Measurements from ENCODE around the gene GGTLC1.
"Not testable (repeated sequence)": the region's sequence is repeated elsewhere in the genome, so short reads cannot be mapped to it uniquely, and the experiment has no call there.

The GGTLC1 gene

DNA sequence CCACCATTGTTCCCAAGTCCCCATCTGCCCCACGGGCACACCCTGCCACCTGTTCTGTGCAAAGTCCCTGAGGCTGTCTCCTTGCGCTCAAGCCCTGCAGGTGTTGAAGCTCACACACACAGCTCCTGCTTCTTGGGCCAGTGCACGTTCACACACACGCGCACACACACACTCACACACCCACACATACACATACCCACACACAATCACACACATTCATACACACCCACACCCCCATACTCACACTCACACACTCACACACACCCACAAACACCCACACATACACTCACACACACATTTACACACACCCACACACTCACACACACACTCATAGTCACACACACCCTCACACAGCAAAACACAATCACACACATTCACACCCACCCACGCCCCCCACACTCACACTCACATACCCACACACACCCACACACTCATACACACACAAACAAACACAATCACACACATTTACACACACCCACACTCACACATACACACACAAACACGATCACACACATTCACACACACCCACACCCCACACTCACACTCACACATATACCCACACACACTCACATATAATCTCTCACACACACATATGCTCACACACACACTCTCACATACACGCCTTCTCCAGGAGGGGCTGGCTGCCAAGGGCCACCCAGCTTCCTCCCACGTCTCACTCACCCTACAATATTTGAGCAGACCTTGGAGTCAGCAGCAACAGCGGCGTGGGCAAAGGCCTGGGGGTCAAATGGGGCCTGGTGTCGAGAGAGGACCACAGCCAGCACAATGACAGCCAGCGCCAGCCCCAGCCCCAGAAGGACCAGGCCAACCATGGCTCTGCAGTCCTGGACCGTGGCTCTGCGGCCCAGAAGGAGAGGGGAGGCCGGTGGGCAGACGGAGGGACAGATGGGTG, 8.4 kb downstream of the GGTLC1 start:
- not testable (repeated sequence) for H3K9me3 ChIP-seq (replicated peaks; ENCODE audit: low read length); H3K36me3 ChIP-seq (ENCODE audit: insufficient read depth, low read length); H3K9ac ChIP-seq (ENCODE audit: low read depth, low read length); H3K27me3 ChIP-seq (ENCODE audit: control insufficient read depth, insufficient read depth, low read length); H3K4me2 ChIP-seq (ENCODE audit: low read length); H3K4me1 ChIP-seq (ENCODE audit: control insufficient read depth, insufficient read depth, low read length); H3K4me3 ChIP-seq (ENCODE audit: low read length)

DNA sequence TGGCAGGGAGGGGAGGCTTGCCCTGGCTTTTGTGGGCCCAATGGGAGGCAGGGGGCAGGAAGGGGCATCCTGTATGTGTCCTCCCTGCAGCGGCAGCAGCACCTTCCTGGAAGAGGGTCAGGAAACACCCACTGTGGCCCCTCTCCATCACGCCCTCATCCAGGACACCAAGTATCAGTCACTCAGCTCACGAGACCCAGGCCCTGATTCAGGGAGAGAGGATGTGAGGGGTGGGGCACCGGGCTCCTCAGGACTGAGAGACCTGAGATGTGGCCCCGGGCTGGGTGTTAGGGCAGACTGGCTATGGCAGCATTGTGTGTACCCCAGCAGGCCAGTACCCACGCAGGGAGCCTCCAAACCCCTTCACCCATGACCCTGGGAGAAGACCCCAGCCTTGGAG, 9.2 kb downstream of the GGTLC1 start:
- not testable (repeated sequence) for H3K36me3 ChIP-seq (ENCODE audit: insufficient read depth, low read length); H3K4me1 ChIP-seq (ENCODE audit: control insufficient read depth, insufficient read depth, low read length); H3K9ac ChIP-seq (ENCODE audit: low read depth, low read length); H3K9me3 ChIP-seq (replicated peaks; ENCODE audit: low read length); H3K4me3 ChIP-seq (ENCODE audit: low read length); H3K27me3 ChIP-seq (ENCODE audit: control insufficient read depth, insufficient read depth, low read length); H3K4me2 ChIP-seq (ENCODE audit: low read length)

DNA sequence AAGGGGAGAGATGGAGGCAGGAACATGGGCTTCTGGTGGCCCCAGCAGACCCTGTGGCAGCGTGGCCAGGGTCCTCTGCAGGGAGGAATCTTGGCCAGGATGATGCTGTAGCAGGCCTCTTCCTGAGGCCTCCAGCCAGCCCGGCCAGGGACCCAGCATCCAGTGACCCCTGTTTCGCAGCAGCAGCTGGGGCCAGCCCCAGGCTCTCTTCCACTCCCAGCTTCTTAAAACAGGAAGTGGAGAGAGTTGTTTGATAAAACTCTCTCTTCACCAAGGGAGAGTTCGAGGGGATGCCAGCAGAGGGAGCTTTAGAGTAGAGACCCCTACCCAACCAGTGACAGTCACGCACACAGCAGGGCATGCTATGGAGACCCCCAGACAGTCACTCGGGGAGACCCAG, 10.1 kb downstream of the GGTLC1 start:
- not testable (repeated sequence) for H3K9me3 ChIP-seq (replicated peaks; ENCODE audit: low read length); H3K27me3 ChIP-seq (ENCODE audit: control insufficient read depth, insufficient read depth, low read length); H3K4me2 ChIP-seq (ENCODE audit: low read length); H3K36me3 ChIP-seq (ENCODE audit: insufficient read depth, low read length); H3K9ac ChIP-seq (ENCODE audit: low read depth, low read length); H3K4me3 ChIP-seq (ENCODE audit: low read length); H3K4me1 ChIP-seq (ENCODE audit: control insufficient read depth, insufficient read depth, low read length)

DNA sequence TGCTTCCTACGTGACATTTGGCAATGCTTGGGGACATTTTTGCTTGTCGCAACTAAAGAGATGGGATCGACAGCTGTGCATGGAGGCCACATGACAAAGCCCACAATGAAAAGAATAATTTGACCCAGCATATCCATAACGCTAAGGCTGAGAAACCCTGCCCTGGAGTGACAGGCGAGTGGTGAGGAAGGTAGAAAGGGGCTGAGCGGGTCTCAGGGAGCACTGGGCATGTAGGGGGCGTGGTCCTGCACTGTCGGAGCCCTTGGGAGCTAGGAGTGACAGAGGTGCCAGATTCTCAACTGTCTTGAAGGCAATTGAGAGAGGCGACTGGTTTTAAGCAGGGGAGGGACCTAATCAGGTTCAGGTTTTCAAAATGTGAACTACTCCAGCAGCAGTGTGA, 13.6 kb downstream of the GGTLC1 start:
- Histone ChIP-seq H3K4me3 (ENCODE audit: low read length) (no peak overlapping the region), H3K4me2 (ENCODE audit: low read length) (no peak overlapping the region), H3K9me3 (replicated peaks; ENCODE audit: low read length) (no peaks in the 10 kb centered on the region), H3K36me3 (ENCODE audit: insufficient read depth, low read length) (no peaks in the 10 kb centered on the region), H3K4me1 (ENCODE audit: control insufficient read depth, insufficient read depth, low read length) (no peaks in the 10 kb centered on the region), H3K9ac (ENCODE audit: low read depth, low read length) (no peak overlapping the region), H3K27me3 (ENCODE audit: control insufficient read depth, insufficient read depth, low read length) (no peaks in the 10 kb centered on the region)

DNA sequence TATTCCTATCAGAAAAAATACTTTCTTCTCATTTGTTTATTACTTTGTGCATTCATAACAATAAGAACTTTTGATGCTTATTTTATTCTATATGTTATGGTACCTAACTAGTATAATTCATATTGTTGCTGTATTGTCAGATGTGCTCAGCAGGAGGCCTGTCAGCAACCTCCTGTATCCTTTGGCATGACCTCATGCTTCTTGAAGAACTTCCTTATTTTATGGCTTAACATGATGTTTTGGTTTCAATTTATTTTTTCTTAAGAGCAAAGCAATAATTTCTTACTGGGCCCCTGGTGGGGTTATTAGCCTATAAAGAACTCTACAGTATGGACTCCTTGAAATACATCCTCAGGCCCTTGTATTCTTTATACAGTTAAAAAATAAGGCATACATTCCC, 17.3 kb downstream of the GGTLC1 start:
- Histone ChIP-seq H3K36me3 (ENCODE audit: insufficient read depth, low read length) (no peaks in the 10 kb centered on the region), H3K9me3 (replicated peaks; ENCODE audit: low read length) (no peaks in the 10 kb centered on the region), H3K4me3 (ENCODE audit: low read length) (no peak overlapping the region), H3K4me2 (ENCODE audit: low read length) (no peak overlapping the region), H3K4me1 (ENCODE audit: control insufficient read depth, insufficient read depth, low read length) (no peaks in the 10 kb centered on the region), H3K27me3 (ENCODE audit: control insufficient read depth, insufficient read depth, low read length) (no peaks in the 10 kb centered on the region), H3K9ac (ENCODE audit: low read depth, low read length) (no peak overlapping the region)

DNA sequence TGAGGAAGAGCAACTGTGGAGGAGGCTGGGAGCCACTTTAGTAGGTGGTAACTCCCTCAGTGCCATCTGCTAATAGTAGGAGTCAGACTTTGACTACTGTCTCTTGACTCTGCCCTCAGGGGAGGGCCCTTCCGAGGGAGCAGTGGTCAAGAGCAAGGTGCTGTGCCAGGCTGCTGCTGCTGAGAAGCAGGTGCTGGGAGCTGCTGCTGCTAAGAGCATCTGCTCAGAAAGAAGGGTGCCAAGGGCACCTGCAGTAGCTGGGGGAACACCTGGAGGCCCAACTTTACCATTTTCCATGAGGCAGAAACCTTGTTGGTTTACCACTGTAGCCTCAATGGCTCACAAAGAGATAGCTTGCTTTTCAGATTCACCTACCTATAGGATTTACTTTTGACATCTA, 18.5 kb downstream of the GGTLC1 start:
- Histone ChIP-seq H3K9me3 (replicated peaks; ENCODE audit: low read length) (no peaks in the 10 kb centered on the region), H3K27me3 (ENCODE audit: control insufficient read depth, insufficient read depth, low read length) (no peaks in the 10 kb centered on the region)

DNA sequence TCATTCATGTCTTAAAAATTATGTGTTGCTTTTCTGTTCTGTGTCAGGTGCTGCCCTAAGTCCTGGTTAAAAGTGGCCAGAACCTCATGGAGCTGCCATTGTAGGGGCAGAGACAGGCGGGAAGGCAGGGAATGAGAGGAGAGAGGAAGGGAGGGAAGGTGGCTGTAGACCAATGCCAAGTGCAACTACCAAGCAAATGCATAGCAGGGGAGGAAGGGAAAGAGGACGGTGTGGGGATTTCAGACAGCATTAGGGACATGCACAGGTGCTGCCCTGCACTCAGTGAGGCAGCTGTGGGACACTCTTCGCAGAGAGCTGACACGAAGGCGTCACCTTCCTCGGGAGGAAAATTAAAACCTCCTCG, 21.0 kb downstream of the GGTLC1 start:
- no peak overlapping the region for H3K4me3 ChIP-seq (ENCODE audit: low read length)
- no peaks in the 10 kb centered on the region for H3K4me1 ChIP-seq (ENCODE audit: control insufficient read depth, insufficient read depth, low read length)
- H3K9me3 ChIP-seq (replicated peaks; ENCODE audit: low read length): no peaks in the 10 kb centered on the region
- H3K9ac ChIP-seq (ENCODE audit: low read depth, low read length): no peak overlapping the region
- no peak overlapping the region for H3K4me2 ChIP-seq (ENCODE audit: low read length)
- no peaks in the 10 kb centered on the region for H3K27me3 ChIP-seq (ENCODE audit: control insufficient read depth, insufficient read depth, low read length)
- H3K36me3 ChIP-seq (ENCODE audit: insufficient read depth, low read length): no peaks in the 10 kb centered on the region

More for the DNA sequence above, 18.5 kb downstream of the GGTLC1 start:
- H3K9ac ChIP-seq (ENCODE audit: low read depth, low read length): no peak overlapping the region
- no peaks in the 10 kb centered on the region for H3K36me3 ChIP-seq (ENCODE audit: insufficient read depth, low read length)
- no peaks in the 10 kb centered on the region for H3K4me1 ChIP-seq (ENCODE audit: control insufficient read depth, insufficient read depth, low read length)
- H3K4me3 ChIP-seq (ENCODE audit: low read length): no peak overlapping the region
- no peak overlapping the region for H3K4me2 ChIP-seq (ENCODE audit: low read length)

DNA sequence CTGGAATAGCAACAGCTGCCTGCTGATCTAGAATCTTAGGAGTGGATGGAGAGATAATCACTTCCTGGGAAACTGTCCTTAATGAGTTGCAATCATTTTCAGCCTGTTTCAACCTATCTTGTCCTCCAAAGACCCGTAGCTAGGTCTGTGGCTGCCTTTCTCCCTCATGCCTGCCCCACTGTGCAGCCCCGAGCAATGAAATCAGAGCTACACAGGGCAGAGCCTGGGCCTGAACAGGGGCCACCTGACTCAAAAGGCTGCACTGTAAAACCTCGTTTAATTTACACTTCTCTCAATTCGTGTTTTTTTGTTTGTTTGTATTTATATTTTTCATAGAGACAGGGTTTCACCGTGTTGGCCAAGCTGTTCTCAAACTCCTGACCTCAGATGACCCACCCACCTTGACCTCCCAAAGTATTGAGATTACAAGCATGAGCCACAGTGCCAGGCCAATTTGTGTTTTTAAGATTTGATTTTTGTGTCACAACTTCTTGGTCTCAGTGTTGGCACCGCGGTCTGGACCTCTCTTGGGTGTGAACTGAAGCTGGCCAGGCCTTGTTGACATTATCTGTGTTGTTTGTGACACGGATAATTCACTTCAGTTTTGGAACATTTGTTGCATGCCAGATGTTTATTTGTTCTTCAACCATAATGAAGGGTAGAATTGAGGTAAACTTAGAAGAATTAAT, 21.5 kb downstream of the GGTLC1 start:
- Histone ChIP-seq H3K27me3 (ENCODE audit: control insufficient read depth, insufficient read depth, low read length) (no peaks in the 10 kb centered on the region), H3K9me3 (replicated peaks; ENCODE audit: low read length) (no peaks in the 10 kb centered on the region), H3K4me1 (ENCODE audit: control insufficient read depth, insufficient read depth, low read length) (no peaks in the 10 kb centered on the region), H3K4me2 (ENCODE audit: low read length) (no peak overlapping the region), H3K36me3 (ENCODE audit: insufficient read depth, low read length) (no peaks in the 10 kb centered on the region), H3K4me3 (ENCODE audit: low read length) (no peak overlapping the region), H3K9ac (ENCODE audit: low read depth, low read length) (no peak overlapping the region)

DNA sequence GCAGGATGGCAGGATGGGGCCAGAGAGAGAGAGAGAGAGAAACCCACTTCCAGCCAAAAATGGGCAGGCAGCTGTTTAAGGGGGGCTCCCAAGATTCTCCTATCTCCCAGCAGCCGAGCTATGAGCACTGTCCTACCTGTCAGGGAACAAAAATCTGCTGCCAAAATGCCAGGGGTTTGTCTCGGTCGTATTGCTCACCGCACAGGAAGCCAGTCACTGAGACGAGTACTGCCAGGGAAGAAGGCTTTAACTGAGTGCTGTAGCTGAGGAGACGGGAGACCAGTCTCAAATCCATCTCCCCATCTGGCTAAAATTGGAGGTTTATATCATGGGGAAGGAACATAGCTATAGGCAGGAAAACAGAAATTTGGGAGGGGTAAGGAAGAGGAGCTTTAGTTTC, 22.3 kb downstream of the GGTLC1 start:
- H3K9ac ChIP-seq (ENCODE audit: low read depth, low read length): no peak overlapping the region
- no peaks in the 10 kb centered on the region for H3K4me1 ChIP-seq (ENCODE audit: control insufficient read depth, insufficient read depth, low read length)
- H3K9me3 ChIP-seq (replicated peaks; ENCODE audit: low read length): no peaks in the 10 kb centered on the region
- no peaks in the 10 kb centered on the region for H3K27me3 ChIP-seq (ENCODE audit: control insufficient read depth, insufficient read depth, low read length)
- no peak overlapping the region for H3K4me3 ChIP-seq (ENCODE audit: low read length)
- no peaks in the 10 kb centered on the region for H3K36me3 ChIP-seq (ENCODE audit: insufficient read depth, low read length)
- H3K4me2 ChIP-seq (ENCODE audit: low read length): no peak overlapping the region

DNA sequence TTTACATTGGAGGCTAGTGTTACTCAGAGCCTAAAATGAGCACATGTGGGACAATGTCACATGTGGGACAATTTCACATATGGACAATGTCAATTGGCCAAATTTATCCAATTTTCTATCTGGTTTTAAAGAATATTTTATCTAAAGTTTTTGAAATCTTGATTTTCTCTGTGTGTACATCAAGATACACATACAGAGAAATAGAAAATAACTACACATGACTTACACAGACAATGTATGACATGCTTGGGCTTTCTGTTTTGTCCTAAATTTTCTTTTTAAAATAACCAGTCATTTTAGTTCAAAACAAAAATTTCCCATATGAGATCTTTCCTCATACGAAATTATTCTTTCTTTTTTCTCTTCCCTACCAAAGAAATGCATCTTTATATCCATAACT, 24.6 kb downstream of the GGTLC1 start:
- Histone ChIP-seq H3K4me1 (ENCODE audit: control insufficient read depth, insufficient read depth, low read length) (no peaks in the 10 kb centered on the region), H3K9me3 (replicated peaks; ENCODE audit: low read length) (no peaks in the 10 kb centered on the region), H3K4me2 (ENCODE audit: low read length) (no peak overlapping the region), H3K36me3 (ENCODE audit: insufficient read depth, low read length) (no peaks in the 10 kb centered on the region), H3K27me3 (ENCODE audit: control insufficient read depth, insufficient read depth, low read length) (no peaks in the 10 kb centered on the region), H3K9ac (ENCODE audit: low read depth, low read length) (no peak overlapping the region), H3K4me3 (ENCODE audit: low read length) (no peak overlapping the region)

DNA sequence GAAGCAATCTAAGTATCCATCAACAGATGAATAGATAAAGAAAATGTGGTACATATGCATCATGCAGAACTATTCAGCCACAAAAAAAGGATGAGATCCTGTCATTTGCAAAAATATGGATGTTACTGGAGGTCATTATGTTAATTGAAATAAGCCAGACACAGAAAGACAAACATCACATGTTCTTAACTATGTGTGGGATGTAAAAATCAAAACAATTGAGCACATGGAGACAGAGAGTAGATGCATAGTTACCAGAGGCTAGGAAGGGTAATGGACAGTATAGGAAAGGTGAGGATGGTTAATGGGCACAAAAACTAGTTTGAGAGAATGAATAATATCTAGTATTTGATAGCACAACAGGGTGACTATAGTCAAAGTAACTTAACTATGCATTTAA, 26.3 kb downstream of the GGTLC1 start:
- no peaks in the 10 kb centered on the region for H3K9me3 ChIP-seq (replicated peaks; ENCODE audit: low read length)
- no peak overlapping the region for H3K9ac ChIP-seq (ENCODE audit: low read depth, low read length)
- no peaks in the 10 kb centered on the region for H3K4me1 ChIP-seq (ENCODE audit: control insufficient read depth, insufficient read depth, low read length)
- no peak overlapping the region for H3K4me3 ChIP-seq (ENCODE audit: low read length)
- no peaks in the 10 kb centered on the region for H3K27me3 ChIP-seq (ENCODE audit: control insufficient read depth, insufficient read depth, low read length)
- H3K4me2 ChIP-seq (ENCODE audit: low read length): no peak overlapping the region
- H3K36me3 ChIP-seq (ENCODE audit: insufficient read depth, low read length): no peaks in the 10 kb centered on the region

DNA sequence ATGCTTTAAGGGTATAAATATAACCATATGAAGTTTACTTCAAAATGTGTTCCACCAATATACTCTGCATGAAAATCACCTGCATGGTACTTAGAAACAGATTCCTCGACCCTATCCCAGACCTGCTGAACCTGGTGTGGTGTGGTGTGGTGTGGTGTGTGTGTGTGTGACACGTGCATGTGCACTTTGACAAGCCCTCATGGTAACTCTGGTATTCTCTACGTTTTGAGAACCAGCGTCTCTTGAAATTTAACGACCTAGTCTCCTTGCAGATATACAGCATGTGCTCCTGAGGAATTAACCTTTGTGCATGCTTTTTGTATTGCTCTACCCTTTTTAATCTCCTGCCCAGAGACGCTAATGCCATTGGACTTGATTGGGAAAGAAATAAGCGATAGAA, 29.5 kb downstream of the GGTLC1 start:
- Histone ChIP-seq H3K4me2 (ENCODE audit: low read length) (no peak overlapping the region), H3K36me3 (ENCODE audit: insufficient read depth, low read length) (no peaks in the 10 kb centered on the region), H3K9ac (ENCODE audit: low read depth, low read length) (no peak overlapping the region), H3K4me3 (ENCODE audit: low read length) (no peak overlapping the region), H3K4me1 (ENCODE audit: control insufficient read depth, insufficient read depth, low read length) (no peaks in the 10 kb centered on the region), H3K27me3 (ENCODE audit: control insufficient read depth, insufficient read depth, low read length) (no peaks in the 10 kb centered on the region), H3K9me3 (replicated peaks; ENCODE audit: low read length) (no peaks in the 10 kb centered on the region)

Measured in skeletal muscle satellite cell (primary cell).